ENCODE results near the gene ATP1B1. TPM values are rescaled to one million over a fixed set of nuclear protein-coding genes. Genes with fewer than 3 reads are reported as not detected.
A peak's percentile ranks its signal among the peaks of the same experiment; 100 is the strongest.

Gene ATP1B1
- total RNA-seq, 1 donor from 2014 or later, result 72.3 TPM

DNA sequence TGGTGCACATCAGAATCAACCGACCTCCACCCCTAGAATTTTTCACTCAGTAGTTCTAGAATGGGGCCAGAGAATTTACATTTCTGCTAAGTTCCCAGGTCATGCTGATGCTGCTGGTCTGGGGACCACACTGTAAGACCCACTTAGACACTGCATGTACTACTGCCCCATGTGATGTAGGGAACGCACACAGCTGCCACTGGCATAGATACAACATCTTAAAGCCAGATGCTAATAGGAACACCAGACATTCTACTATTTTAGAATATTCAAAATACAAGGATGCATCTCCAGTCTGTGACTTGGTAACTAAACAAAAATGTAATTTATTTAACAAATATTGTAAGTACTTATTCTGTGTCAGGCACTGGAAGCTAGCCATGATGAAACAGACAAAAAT, 14.1 kb upstream of the ATP1B1 start:
- no peak for DNase-seq (ENCODE audit: extremely low read depth, low read depth, low spot score)

DNA sequence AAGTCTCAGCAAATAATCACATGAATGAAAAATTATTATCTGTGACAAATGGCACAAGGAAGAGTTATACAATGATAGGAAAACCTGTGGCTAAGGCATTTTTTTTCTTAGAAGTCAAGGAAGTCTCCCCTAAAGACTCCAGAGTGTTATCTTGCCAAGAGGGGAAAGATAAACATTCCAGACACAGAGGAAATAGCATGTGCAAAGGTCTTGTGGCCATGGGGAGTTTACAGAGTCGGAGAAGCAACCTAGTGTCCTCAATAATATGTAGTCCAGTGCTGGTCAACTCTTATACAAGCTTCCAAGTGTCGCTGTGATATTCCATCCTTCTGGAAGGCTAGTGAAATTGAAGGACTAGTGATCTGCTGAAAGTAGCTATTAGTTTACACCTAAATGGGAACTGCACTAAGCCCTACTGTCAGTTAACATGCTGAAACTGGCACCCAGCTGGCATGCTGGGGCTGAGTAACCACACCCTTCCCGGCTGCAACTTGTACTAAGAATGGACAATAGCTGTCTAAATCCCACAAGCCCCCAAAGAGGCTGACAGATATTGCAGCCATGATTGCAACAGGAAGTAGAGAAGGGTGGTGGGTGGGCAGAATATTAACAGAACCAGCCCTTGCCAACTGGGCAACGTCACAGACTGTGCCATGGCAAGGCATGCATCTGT, 11.5 kb upstream of the ATP1B1 start:
- DNase-seq (ENCODE audit: extremely low read depth, low read depth, low spot score), result no peak

DNA sequence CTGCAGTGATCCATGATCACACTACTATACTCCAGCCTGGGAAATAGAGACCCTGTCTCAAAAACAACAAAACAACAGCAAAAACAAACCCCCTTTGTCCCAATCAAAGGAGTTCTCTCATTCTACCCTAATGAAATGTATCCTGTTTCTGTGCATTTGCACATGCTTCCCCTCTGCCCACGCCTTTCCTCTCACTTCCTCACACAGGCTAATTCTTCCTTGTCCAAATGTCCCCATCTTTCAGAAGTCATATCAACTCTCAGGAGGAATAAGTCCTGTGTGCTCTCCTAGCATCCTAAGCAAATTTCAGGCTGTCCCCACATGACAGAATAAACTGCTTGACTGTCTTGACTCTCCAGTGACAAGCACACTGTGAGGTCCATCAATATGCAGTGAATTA, 8.1 kb upstream of the ATP1B1 start:
- no peak for DNase-seq (ENCODE audit: extremely low read depth, low read depth, low spot score)

DNA sequence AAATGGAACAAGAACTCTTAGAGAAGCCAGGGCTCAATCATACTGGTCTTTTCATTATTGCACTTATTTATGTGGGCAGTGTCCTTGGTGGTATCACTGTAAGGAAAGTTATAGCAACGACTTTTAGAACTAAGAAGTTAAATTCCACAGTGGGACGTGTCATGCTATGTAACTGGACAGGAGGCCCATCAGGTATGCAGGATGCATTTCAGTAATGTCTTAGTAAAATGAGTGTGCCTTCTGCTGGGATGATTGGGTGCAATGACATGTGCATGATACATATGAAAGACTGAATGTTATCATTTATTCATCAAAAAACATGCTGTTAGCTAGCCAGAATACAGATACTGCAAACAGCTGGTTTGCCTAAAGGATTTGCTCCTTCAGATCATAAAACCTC, 6.9 kb upstream of the ATP1B1 start:
- DNase-seq (ENCODE audit: extremely low read depth, low read depth, low spot score), result no peak

DNA sequence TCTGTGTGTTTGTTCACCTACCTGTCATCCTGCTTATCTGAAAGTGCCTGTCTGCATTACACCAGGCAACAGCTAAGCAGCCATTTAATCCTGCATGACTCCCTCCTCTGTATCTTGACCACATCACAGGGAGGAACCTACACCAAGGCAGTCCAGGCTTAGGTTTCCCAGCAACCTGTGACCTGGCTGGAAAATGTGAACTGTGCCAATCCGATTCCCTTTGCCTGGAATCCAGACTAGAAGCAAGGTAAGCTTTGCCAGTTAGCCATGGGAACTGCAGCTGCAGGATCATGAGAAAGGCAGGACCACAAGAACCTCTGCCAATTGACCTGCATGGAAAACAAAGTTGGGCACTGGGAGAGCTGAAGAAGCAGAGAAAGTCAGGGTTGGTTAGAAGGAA, 6.3 kb upstream of the ATP1B1 start:
- DNase-seq (ENCODE audit: extremely low read depth, low read depth, low spot score), result no peak

DNA sequence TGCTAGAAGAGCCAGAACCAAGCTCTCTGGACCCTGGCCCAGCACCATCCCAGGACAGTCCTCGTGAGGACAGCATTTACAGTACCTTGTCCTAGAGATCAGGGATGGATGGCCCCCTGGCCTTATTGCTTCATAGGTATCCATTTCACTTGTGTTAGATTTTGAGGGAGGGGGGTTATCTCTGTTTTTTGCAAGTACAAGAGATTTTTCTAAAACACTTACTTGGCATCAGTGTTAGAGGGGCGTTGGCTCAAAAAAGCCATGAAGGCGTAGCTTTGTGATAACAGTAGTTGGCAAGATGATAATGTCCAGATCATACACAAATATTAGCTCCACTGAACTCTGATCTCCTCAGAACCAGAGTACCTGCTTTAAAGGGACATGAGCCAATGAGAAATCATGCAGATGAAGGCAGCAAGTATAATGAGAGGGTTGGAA, 5.8 kb upstream of the ATP1B1 start:
- no peak for DNase-seq (ENCODE audit: extremely low read depth, low read depth, low spot score)

DNA sequence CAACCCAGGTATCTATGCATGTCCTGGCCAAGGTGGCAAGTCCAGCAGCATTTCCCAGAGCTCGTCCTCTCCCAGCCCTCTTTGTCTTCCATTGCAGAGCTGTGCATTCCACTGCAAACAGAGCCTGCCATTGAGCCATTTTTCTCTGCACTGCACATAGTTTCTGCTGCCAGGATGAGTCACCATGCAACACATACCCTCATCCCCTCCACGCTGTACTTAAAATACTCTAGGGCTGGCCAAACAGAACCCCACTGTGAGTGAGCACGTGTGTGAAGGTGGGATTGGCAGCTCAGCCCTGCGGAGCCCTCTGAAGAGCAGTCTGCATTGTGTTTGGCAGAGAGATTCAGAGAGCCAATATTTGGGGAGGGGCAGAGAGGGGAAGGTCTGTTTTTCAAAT, 3.9 kb upstream of the ATP1B1 start:
- DNase-seq (ENCODE audit: extremely low read depth, low read depth, low spot score), result no peak

DNA sequence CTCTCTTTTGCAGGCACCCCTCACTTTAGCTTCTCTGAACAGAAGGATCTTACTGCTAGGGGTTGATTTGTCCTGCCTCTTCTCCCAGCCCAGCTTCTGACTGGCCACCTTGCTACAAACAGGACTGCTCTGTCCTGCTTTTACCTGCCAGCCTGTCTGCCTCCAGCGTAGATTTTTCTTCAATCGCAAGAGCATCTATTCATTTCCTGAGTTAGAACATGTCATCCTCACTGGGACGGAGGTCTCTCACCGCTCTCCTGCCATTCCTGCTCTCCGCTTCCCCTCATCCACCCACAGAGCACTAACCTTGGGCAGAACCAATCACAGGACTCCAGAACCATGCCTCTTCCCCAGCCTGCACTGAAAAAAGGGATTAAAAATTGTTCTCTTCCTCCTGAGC, 3.5 kb upstream of the ATP1B1 start:
- DNase-seq (ENCODE audit: extremely low read depth, low read depth, low spot score), result no peak

DNA sequence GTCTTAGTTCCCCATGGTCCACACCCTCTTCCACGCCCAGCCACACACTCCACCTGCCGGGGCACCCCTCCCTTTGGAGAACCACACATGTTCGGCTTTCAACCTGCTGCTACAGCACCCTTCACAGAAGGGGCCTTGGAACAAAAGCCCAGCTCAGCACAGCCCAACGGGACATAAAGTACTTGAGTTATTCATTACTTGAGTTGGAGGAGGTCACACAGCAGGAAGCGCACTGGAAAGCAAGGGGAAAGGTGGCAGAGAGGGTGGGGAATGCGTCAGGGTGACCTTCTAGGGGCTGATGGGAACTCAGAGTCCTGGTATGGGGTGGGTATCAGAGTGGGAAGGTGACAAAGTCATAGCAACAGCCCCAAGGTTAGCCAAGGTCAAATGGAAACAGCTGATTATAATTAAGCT, 3.0 kb upstream of the ATP1B1 start:
- no peak for DNase-seq (ENCODE audit: extremely low read depth, low read depth, low spot score)

DNA sequence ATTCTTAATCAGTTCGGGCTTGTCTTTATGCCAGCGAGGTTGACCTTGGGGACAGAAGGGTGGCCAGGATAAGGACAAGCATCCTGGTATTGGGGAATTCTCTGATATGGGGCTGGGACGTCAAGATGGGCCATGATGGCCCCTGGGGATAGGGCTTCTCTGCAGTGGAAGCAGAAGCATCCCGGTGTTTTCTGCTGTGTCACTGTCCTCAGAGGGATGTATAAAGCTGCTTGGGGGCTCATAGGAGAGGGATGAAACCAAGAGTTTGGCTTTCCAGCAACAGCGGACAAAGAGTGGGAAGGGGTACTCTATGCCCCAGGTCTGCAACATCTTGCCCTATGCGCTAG, 1.4 kb upstream of the ATP1B1 start:
- no peak for DNase-seq (ENCODE audit: extremely low read depth, low read depth, low spot score)

DNA sequence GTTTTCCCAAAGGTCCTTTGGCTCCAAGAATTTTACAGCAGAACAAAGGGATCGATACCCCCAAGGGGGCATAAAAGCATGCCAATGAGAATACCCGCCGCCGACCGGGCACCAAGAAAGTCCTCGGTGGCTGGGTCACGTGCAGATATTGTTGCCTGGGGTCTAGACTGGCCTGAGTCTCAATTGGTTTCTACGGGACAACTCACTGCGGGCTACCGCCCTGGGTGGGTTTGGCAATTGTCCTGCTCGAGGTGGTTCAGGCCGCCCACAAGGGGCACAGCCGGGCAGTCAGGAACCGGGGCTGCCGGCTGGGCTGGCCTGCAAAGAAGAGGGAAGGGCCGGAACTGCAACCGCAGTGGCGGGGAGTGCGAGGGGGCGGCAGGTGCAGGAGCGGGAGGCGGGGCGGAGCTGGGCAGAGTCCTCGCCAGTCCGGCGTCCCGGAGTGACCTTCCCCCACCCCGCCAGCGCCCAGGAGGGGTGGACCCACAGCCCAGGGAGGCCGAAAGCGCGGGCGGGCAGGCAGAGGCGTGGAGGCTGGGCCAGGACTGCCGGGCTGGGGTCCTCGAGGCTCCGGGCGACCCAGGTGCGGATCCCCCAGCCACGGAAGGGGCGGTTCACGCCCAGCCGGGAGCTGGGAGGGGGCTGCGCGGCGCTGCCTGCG, 926 bp upstream of the ATP1B1 start:
- DNase-seq (ENCODE audit: extremely low read depth, low read depth, low spot score), result no peak

DNA sequence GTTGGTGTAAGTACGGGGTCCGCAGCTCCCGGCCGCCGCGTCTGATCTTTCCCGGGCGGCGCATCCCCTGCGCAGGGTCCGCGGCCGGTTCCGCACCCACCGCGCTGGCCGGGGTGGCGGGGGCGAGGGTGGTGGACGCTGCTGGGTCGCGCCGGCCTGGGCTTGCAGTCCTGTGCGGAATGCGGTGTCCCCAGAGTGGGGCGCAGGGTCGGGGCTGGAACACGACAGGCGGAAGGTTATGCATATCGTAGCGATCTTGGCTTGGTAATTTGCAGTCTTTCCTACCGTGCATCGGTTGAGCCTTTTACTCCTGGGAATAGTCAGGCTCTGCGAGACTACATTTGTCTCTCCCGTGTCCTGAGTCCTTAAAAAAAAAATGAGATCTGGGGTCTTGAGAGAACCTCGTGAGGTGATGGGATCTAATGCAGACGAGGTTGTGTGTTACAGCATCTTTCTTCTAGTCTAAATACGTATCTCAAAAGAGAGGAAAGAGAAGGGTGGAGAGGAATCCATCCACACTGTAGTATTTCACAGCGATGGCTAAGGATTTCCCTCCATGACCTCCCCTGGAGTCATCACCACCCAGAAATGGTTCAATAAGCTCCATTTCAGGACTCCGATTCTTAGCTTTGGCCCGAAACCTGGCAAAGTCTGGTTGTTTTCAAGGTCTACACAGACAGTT, 572 bp downstream of the ATP1B1 start:
- no peak for DNase-seq (ENCODE audit: extremely low read depth, low read depth, low spot score)

DNA sequence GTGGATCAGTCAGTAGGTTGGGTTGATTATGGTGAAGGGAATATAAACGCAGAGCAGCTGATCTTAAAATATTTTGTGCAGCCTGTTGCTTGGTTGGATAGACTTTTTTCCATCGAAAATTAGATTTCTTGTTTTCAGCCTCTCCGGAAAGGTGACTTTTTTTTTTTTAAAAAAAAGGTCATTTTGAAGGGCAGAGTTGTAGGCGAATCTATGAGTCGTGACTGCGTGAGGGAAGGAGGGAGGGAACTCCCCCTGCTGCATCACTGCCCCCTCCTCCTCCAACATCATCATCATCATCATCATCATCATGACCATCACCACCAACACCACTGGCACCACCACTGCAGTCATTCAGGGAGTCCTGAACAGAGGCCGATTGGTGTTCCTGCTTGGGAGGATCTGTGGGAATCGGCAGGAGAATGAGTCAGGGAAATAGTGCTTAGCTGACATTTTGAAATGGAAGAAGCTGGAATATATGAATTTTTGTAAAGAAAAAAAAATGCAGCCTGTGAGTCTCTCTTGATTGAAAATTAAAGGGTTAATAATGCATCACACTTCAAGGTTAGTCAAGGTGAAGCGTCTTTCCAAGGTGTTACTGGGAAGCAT, 1.2 kb downstream of the ATP1B1 start:
- no peak for DNase-seq (ENCODE audit: extremely low read depth, low read depth, low spot score)

DNA sequence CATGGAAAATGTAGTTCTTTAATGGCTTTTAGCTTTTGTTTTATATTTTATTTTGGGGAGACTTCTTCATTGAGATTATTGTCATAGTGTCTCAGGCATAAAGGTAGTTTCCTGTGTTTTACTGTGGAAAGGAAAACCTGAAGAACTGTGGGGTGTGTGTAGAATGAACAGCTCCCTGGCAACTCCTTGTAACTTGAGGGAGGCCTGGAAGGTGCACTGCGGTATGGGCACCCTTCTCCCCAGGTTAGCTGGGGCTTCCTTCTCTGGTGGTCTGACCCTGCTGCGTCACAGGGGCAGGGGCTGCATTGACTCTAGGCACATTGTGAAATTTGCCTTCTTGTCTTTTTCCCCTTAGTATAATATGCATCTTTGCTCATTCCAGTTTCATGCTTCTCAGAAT, 1.7 kb downstream of the ATP1B1 start:
- no peak for DNase-seq (ENCODE audit: extremely low read depth, low read depth, low spot score)

DNA sequence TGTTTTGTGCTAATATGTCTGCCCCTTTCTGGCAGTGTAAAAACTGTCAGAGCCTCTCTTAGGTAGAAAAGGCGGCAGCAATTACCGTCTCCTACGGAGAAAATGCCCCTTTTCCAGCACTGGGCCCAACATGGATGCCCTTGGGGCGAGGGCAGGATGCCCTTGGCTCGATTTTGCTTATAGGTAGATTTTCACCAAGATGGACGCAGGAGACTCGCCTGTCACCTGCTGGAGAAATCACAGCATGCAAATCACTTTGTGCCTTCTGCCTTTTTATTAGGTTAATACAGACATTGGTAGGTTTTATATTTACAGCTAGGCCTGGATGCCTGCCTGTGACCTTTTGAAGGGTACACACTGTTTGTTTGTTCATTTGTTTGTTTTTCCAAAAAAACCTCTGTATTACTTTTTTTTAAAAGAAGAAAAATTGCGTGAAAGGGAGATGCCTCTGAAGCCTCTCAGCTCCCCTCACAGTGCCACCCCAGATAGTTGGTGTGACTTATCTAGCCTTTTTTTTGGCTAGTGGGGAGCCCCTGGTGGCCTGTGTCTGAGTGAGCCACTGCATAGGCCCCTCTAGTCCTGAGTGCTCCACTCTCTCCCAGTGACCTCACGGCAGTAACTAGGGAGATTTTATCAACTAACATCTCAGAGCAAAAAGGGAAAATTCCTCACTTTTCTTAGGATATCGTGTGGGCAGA, 2.5 kb downstream of the ATP1B1 start:
- DNase-seq (ENCODE audit: extremely low read depth, low read depth, low spot score), result no peak

DNA sequence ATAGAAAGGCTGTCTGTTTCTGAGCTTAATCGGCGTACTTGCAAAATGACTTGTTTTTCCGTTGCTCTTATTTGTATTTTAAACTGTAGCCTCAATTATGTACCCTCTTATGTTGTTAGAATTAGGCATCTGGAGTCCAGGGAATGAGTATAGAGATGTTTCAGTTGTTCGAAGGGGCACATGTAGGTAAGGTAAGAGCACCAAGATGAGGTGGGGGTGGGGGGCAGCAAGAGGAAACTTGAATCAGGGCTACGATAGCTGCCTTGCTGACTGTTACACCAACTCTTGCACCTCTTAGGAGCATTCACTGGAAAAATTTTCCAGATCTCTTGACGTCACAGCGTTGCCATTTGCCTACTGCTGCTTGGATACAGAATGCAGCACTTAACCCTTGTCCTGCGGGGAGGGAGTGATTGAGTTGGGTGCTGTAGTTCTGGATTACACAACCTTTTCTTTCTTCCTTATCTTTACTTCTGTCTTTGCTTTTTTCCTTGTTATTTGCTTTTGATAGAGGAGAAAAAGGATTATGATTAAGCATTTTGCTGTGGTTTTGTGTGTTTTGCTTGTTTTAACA, 3.2 kb downstream of the ATP1B1 start:
- DNase-seq (ENCODE audit: extremely low read depth, low read depth, low spot score), result peak; percentile 79

DNA sequence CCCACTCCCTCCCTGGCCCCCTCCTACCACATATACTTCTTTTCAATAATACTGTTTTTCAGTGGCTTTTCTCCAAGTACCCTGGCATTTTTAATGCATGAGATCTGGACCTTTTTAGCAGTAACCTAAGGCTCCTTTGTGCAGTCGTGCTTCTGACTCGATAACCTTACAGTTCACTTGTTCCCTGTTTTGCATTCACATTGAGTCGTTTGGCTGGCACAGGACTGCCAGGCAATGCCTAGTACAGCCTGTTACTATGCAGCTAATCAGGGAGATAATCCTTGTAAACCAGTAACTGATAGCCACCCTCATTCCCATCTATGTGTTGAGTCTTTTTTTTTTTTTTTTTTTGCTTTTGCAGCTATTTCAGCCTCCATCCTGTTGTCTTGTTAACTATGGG, 3.7 kb downstream of the ATP1B1 start:
- no peak for DNase-seq (ENCODE audit: extremely low read depth, low read depth, low spot score)

DNA sequence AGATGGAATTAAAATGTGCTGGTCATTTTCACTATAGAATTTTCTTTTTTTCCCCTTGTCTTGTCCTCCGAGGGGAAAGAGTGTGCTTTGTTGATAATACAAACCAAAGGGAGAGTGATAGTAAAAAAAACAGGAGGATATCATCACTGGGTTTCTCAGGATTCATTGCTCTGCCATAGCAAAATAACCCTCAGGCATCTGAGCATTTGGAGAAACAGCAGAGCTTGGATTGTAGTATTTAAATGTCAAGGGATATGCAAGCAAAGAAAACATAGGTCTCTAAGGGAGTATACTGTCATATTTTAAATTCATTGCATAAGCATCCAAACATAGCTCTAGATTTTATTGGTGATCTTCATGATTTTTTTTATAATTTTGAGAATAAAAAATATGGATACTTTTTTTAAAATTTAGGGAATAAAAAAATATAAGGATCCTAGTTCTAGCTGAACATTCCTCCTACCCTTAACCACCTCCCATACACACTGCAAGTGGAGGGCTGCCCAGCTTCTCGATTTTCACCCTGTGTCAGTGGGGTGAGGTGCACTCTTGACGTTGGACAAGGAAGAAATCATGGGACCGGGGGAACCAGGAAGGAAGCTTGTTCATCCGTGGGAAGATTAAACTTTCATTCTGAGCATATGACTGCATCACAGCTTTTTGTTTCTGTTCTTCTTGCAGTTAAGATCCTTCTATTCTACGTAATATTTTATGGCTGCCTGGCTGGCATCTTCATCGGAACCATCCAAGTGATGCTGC, 4.4 kb downstream of the ATP1B1 start:
- DNase-seq (ENCODE audit: extremely low read depth, low read depth, low spot score), result no peak

DNA sequence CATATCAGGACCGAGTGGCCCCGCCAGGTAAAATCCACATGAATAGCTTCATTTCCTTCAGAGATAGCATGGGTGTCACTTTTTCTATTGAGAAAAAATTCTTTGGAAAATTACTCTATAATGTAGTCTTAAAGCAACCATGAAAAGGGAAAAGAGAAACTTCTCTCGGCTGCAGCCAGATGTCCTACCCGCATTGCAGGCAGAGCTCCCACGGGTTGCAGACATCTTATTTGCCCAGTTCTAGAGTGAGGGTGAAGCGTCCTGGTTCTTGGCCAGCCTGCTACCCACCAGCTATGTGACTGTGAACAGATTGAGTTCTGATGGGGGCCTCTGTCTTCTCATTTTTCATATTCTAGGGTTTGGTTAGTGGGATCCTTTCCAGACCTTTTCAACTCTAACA, 5.0 kb downstream of the ATP1B1 start:
- no peak for DNase-seq (ENCODE audit: extremely low read depth, low read depth, low spot score)

DNA sequence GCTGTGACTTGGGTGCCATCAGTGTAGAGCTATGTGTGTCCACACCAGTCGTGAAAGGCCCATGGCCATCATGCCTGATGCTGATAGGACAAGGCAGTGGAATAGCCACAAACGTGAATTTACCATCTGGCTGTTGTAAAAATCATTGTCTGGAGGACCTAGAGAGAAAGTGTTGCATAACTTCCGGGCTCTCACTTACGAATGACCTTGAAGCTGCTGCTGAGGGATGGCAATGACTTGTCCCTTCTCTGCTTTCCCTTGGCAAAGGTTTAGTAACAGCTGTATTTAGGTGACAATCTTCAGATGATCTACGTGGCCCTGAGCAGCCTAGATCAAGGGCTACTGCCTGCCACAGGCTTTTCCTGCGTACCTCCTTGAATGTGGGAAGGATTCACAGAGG, 5.8 kb downstream of the ATP1B1 start:
- DNase-seq (ENCODE audit: extremely low read depth, low read depth, low spot score), result no peak

All from glomerular endothelial cell (primary cell).